Cardiac muscle cell (in vitro differentiated cells and primary cell): ENCODE measurements around the gene CTNS. TPM values are rescaled to one million over a fixed set of nuclear protein-coding genes. Genes with fewer than 3 reads are reported as not detected.

Experiments
- DNase-seq, 2 donors: peaks; one replicate each; pipeline versions ENCODE4 v3.0.0 to v3.0.0-alpha.2; 2010 to 2017; ENCODE audit warnings: low read depth in 1 of 2, low spot score in 1 of 2
- H3K27ac ChIP-seq: fragments of 200-600 bp; sonication (generic); 2 replicates; pipeline ENCODE4 v1.5.1; 2016
- H3K27me3 ChIP-seq: fragments of 200-600 bp; sonication (generic); 2 replicates; pipeline ENCODE4 v1.6.0; 2016; ENCODE audit warnings: control low read depth
- H3K36me3 ChIP-seq: fragments of 200-600 bp; sonication (generic); 2 replicates; pipeline ENCODE4 v1.5.1; 2016; ENCODE audit warnings: control low read depth
- H3K4me1 ChIP-seq: fragments of 200-600 bp; sonication (generic); 2 replicates; pipeline ENCODE4 v1.8.1; 2017; ENCODE audit warnings: low read depth, mild to moderate bottlenecking, mixed run types
- H3K4me3 ChIP-seq: fragments of 200-600 bp; sonication (generic); 2 replicates; pipeline ENCODE4 v1.5.1; 2016; ENCODE audit warnings: mild to moderate bottlenecking
- H3K9me3 ChIP-seq: fragments of 200-600 bp; sonication (generic); 2 replicates; pipeline ENCODE4 v1.5.1; 2017; ENCODE audit warnings: low read depth, mild to moderate bottlenecking, control low read depth
- CTCF ChIP-seq: IDR thresholded peaks from 2 replicates; pipeline ENCODE4 v1.5.1; 2012; ENCODE audit warnings: low read depth, mild to moderate bottlenecking, low read length
- polyA plus RNA-seq: library from polyadenylated mRNA; unstranded; fragments of >200 nt; fragmentation: Nextera tagmentation; extraction: Ambion mirVana; gene quantifications from 2 replicates; pipeline ENCODE4 v1.2.1, GENCODE V29; 2016
- total RNA-seq: library from RNA; depleted of rRNA; stranded (reverse); fragments of >200 nt; gene quantifications from 2 replicates; pipeline ENCODE4 v1.2.3, GENCODE V29; 2016

Gene CTNS
- total and polyA plus RNA-seq, 2 experiments from 2014 or later = 17.8 to 21.1 TPM

- TF ChIP-seq CTCF = no peak
- Histone ChIP-seq H3K4me1 (no peaks in the 10 kb centered on the region), H3K9me3 (no peaks in the 10 kb centered on the region), H3K4me3 (no peak overlapping the region), H3K27me3 (no peaks in the 10 kb centered on the region), H3K27ac (no peak overlapping the region), H3K36me3 (peaks cover 31% of the 10 kb centered on the region)
- no peak for DNase-seq
These were observed 9.5 kb upstream of the CTNS start for GRCh38 chr17:3626831-3627768.

- Histone ChIP-seq H3K36me3 (peaks cover 31% of the 10 kb centered on the region), H3K4me1 (no peaks in the 10 kb centered on the region), H3K4me3 (no peak overlapping the region), H3K27me3 (no peaks in the 10 kb centered on the region), H3K27ac (no peak overlapping the region), H3K9me3 (no peaks in the 10 kb centered on the region)
- no peak for DNase-seq
- no peak for TF ChIP-seq CTCF
These were observed 8.8 kb upstream of the CTNS start for GRCh38 chr17:3627769-3628167.

GRCh38 chr17:3630781-3631180, 5.8 kb upstream of the CTNS start:
- H3K36me3 ChIP-seq = peaks cover 15% of the 10 kb centered on the region
- H3K4me1 ChIP-seq = no peaks in the 10 kb centered on the region
- no peak overlapping the region for H3K4me3 ChIP-seq
- no peaks in the 10 kb centered on the region for H3K9me3 ChIP-seq
- DNase-seq = no peak
- no peak overlapping the region for H3K27ac ChIP-seq
- TF ChIP-seq CTCF = no peak
- H3K27me3 ChIP-seq = no peaks in the 10 kb centered on the region

- peaks cover 12% of the 10 kb centered on the region for H3K36me3 ChIP-seq
- no peaks in the 10 kb centered on the region for H3K9me3 ChIP-seq
- no peak overlapping the region for H3K4me3 ChIP-seq
These were observed 4.3 kb upstream of the CTNS start for GRCh38 chr17:3632287-3632686.

GRCh38 chr17:3635474-3636153, 946 bp upstream of the CTNS start:
- H3K36me3 ChIP-seq = no peaks in the 10 kb centered on the region
- H3K4me3 ChIP-seq = peak overlapping the region; percentile 76
- H3K27me3 ChIP-seq = no peaks in the 10 kb centered on the region
- no peaks in the 10 kb centered on the region for H3K9me3 ChIP-seq
- peak overlapping the region; percentile 41 for H3K27ac ChIP-seq
- no peak for DNase-seq
- no peak for TF ChIP-seq CTCF
- peaks cover 11% of the 10 kb centered on the region for H3K4me1 ChIP-seq

More at GRCh38 chr17:3632287-3632686, 4.3 kb upstream of the CTNS start:
- no peak for TF ChIP-seq CTCF
- H3K4me1 ChIP-seq = no peaks in the 10 kb centered on the region
- DNase-seq = no peak
- H3K27ac ChIP-seq = no peak overlapping the region
- no peaks in the 10 kb centered on the region for H3K27me3 ChIP-seq
